GM21717 (cell line): Measurements from ENCODE around the gene SUCLG2.
A peak's percentile ranks its signal among the peaks of the same experiment; 100 is the strongest.

Experiments used
- ATAC-seq: cut with Tn5 transposase; IDR thresholded peaks from one replicate; pipeline ENCODE4 v1.9.1; 2021; ENCODE audit warnings: mild to moderate bottlenecking, moderate library complexity; ENCODE audit not compliant: unreplicated experiment

The SUCLG2 gene

GRCh38 chr3:67405193-67405592 lies 249.2 kb downstream of the SUCLG2 start:
- no peak for ATAC-seq

- ATAC-seq, result no peak
Observed at GRCh38 chr3:67402873-67403272, 251.5 kb downstream of the SUCLG2 start.

DNA sequence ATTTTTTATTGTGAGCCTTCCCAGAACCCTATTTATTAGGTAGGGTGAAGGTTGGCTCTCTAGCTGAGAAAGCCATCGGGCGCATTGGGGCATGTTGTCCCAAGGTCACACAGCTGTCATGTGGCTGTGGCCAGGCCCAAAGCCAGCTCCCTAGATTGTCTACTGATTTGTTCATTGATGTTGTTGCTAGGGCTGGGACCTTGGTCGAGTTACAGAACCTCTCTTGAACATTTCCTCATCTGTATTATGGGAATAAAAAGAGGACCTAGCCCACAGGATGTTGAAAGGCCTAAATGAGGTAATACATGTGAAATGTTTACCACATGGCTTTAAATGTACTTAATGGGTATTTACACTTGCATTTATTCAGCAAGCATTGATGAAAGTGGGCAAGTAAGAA lies 252.5 kb downstream of the SUCLG2 start:
- ATAC-seq, result no peak

DNA sequence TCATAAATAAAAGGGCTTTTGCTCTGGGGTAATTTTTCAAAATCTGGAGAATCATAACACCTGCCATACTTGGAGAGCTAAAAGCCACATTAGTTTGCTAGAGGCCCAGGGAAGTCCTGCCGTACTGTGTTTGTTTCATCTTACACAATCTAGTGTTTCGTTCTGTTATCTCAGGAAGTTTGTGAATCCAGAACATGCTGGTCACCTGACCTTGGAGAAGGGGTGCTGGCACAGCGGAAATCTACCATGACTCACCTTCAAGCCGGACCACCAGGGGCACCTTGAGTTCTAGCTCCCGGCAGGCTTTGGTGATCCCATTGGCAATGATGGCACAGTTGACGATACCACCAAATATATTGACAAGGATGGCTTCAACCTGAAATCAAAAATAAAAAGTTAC lies 253.9 kb downstream of the SUCLG2 start:
- ATAC-seq, result no peak

DNA sequence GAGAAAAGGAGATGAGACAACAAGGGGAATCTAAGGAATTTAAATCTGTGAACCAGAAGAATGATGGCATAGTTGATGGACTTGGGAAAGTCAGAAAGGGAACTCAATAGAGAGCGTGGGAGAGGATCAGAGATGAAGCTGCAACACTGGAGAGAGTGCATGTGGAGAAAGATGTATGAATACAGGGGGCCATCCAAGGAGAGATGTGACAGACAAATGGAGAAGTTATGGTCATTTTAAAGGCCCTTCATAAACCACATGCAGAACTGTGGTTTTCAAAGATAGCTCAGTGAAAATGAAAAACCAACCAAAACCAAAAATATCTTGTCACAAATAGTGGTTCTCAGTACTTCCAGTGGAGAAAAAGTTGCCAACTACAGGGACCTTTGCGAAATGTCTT lies 265.2 kb downstream of the SUCLG2 start:
- peak; percentile 93 for ATAC-seq

GRCh38 chr3:67388738-67389137 lies 265.7 kb downstream of the SUCLG2 start:
- peak; percentile 11 for ATAC-seq

DNA sequence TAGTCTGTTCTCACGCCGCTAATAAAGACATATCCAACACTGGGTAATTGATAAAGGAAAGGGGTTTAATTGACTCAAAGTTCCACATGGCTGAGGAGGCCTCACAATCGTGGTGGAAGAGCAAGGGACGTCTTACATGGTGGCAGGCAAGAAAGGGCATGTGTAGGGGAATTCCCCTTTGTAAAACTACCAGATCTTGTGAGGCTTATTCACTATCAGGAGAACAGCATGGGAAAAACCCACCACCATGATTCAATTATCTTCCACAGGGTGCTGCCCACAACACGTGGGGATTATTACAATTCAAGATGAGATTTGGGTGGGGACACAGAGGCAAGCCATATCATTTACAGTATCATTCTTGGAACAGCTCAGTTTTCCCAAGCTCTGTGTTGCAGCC lies 268.0 kb downstream of the SUCLG2 start:
- ATAC-seq, result peak; percentile 32

GRCh38 chr3:67384760-67385397 lies 269.5 kb downstream of the SUCLG2 start:
- ATAC-seq, result no peak

DNA sequence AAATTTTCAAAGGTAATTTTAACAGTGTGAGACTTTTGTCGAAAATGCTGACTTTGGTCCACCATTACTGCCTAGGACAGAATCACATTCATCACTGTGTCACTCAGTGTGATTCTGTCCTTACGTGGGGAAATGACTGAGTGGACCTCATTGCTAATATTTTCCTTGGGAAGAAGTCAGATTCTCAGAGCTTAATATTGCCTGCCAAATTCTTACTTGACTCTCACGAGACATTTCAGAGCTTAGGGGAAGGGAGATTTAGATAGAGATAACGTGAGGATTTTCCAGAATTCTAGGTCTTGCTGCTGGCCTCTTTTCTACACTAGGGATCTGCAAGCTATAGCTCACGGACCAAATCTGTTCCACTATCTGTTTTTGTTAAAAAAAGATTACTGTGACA lies 270.4 kb downstream of the SUCLG2 start:
- no peak for ATAC-seq

DNA sequence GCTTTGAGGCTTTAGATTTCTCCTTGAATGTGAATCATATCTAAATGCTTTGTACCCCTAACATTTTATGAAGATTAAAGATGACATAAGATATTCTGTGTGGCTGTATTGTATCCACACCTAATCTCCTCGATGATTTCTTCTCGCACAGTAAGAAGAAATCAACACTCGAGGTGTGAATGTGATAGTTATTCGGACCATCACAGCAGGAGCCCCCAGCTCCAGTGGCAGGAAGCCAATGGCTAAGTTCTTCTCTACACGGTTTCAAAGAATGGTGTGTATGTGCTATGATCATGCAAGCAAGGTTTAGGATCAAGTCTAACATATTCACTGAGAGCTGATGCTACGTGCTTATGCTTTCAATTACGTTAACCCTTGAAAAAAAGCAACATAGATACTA lies 271.0 kb downstream of the SUCLG2 start:
- no peak for ATAC-seq

GRCh38 chr3:67382536-67382935 lies 271.9 kb downstream of the SUCLG2 start:
- ATAC-seq, result no peak

DNA sequence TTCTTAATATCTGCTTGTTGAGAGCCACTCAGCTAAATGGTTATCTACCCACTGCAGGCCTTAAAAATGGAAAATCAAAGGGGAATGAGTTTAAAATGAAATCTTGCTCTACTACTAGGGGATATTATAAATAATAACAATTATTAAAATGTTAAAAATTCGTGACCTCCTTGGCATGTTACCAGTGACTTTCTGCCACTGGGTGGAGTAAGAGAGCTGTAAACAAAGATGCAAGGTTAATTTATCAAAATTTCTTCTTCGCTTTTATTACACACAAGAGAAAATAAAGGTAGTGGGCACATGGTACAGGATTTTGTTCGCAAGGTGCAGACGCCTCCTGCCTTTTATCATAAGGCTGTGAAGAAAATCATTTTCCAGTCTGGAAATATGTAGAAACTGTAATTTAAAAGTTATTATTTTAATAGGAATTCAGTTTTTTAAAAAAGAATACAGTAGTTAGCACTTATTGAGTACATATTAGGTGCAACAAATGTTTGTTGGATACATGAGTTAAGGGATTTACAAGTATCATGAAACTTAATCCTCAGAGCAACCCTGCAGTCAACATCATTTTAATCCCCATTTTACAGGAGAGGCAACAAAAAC lies 272.6 kb downstream of the SUCLG2 start:
- no peak for ATAC-seq

GRCh38 chr3:67380118-67380517 lies 274.3 kb downstream of the SUCLG2 start:
- ATAC-seq, result no peak

GRCh38 chr3:67377299-67377698 lies 277.1 kb downstream of the SUCLG2 start:
- no peak for ATAC-seq

DNA sequence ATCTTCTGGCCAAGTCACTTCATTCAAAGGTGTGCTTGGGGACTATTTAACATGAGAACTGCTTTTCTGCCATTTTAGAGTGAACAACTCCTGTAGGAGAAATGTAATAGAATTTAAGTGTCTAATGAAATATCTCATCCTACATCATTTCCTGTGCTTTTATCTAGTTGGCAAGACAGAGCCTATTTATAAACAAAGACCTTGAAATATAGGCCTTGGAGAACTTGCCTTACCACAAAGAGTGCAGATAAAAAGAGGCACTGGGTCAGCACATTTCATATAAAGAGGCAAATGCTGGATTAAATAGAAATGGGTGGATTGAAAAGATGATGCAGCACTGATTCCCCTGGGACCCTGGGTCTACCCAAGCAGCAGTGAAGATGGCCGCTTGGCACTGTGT lies 278.0 kb downstream of the SUCLG2 start:
- no peak for ATAC-seq

DNA sequence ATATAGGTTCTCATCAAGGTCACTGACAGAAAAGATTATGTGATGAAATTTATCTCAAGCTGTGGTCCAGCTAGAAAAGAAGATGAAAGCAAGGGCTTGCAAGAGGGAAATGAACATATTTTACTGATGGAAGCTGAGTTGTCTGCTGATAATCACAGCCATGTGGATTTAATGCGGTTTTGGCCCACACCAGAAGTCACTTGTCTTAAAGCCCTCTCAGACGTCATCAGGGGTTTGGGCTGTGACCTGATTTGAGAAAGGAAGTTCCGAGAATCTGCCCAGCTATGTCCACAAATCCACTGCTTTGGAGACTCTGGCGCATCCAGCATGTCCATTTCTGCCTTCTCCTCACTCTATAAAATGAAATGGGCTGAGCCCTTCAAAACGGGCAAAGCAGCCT lies 278.4 kb downstream of the SUCLG2 start:
- ATAC-seq, result no peak

- ATAC-seq, result no peak
Observed at GRCh38 chr3:67362686-67363085, 291.7 kb downstream of the SUCLG2 start.

- no peak for ATAC-seq
Observed at GRCh38 chr3:67361770-67362169, 292.6 kb downstream of the SUCLG2 start.

DNA sequence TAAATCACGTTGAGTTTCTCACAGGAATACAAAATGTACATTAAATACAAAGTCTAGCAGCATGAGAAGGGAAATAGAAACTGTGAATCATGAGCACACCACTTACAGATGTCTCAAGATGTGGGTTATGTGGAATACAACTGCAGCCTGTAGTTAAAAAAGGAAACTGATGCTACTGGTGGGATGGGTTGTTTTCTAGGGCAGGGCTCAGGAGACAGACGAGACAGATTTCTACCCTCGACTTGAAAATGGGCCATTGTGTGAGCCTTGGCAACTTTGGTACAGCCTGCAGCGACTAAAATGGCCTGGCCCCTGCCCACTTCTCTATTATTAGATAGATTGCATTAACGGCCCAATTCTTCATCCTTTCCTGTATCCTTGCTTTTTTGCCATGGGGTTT lies 293.1 kb downstream of the SUCLG2 start:
- no peak for ATAC-seq

GRCh38 chr3:67357610-67358458 lies 296.6 kb downstream of the SUCLG2 start:
- peak; percentile 58 for ATAC-seq

GRCh38 chr3:67349551-67350174 lies 304.7 kb downstream of the SUCLG2 start:
- ATAC-seq, result peak; percentile 97

DNA sequence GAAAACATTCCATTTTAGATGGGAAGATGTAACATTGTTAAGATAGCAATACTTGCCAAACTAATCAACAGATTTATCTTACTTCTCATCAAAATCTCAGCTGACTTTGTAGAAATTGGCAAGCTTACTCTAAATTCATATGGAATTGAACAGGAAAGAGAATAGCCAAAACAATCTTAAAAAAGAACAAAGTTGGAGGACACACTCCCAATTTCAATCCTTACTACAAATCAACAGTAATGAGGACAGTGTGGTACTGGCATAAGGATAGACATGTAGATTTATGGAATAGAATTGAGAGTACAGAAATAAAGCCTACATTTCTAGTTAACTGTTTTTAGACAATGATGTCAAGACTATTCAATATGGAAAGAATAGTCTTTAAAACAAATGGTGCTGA lies 308.3 kb downstream of the SUCLG2 start:
- no peak for ATAC-seq
